HG03521 (cell line): Measurements from ENCODE around the gene VTN.

Experiments used
- ATAC-seq: cut with Tn5 transposase; IDR thresholded peaks from one replicate; pipeline ENCODE4 v1.9.1; 2021; ENCODE audit warnings: mild to moderate bottlenecking, moderate library complexity; ENCODE audit not compliant: unreplicated experiment

Gene VTN

DNA sequence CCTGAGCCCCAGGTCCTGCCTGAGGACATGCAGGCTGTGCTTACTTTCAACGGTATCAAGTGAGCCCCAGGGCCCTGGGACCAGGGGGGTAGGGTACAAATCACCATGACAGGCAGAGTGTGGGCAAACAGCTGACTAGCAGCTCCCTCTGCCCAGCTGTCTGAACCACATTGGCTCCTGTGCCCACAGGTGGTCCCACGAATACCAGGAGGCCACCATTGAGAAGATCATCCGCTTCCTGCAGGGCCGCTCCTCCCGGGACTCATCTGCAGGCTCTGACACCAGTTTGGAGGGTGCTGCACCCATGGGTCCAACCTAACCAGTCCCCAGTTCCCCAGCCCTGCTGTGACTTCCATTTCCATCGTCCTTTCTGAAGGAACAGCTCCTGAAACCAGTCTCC is 25.9 kb upstream of the VTN start:
- ATAC-seq: no peak

- ATAC-seq: no peak
Observed at GRCh38 chr17:28395426-28395825, 25.3 kb upstream of the VTN start.

- ATAC-seq: no peak
Observed at GRCh38 chr17:28394337-28395116, 24.4 kb upstream of the VTN start.

GRCh38 chr17:28392491-28392890 is 22.4 kb upstream of the VTN start:
- no peak for ATAC-seq

GRCh38 chr17:28391401-28391800 is 21.3 kb upstream of the VTN start:
- ATAC-seq: no peak

- no peak for ATAC-seq
Observed at GRCh38 chr17:28390984-28391383, 20.9 kb upstream of the VTN start.

DNA sequence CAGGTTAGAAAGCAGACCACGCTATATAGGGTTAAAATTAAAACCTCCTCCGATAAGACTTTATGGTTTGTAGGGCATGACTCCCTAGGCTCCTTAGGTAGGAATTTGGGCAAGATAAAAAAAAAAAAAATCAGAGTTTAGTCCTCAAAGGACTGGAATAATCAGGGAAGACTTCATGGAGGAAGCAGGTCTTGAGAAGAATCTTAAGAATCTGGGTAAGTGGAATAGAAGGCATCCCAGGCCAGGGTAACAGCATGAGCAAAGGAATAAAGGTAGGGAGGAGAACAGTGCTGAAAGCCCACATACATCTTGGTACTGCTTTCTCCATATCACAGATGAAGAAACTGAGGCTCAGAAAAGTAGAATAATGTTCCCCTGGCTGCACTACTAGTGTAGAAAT is 20.5 kb upstream of the VTN start:
- no peak for ATAC-seq

DNA sequence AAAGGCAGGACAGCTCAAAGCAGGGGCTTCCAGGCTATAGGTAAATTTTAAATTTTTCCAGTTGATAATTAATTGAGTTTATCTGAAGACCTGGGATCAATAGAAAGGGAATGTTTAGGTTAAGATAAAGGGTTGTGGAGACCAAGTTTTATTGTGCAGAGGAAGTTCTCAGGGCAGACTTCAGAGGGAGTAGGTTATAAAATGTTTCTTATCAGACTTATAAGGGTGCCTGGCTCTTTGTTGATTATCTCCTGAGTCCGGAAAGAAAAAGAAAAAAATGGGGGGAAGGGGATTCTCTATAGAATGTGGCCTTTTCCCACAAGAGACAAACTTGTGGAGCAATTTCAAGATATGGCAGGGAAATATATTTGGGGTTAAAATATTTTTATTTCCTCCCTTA is 20.0 kb upstream of the VTN start:
- ATAC-seq: no peak

- ATAC-seq: no peak
Observed at GRCh38 chr17:28388106-28388505, 18.0 kb upstream of the VTN start.

DNA sequence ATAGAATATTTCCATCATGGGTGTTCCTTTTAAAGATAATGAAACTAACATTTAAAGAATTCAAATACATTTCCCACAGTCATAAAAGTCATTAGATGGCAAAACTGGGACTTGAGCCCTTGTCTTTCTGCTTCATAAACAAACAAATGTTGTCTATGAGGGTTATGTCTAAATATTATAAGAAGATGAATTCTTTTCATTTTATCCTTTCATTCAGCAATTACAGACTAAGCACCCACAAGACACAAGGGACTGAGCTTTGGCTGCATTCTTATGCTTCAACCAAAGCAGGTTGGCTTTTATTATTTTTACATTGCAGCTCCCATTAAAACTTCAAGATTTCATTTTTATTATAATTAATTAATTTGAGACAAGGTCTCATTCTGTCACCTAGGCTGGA is 16.3 kb upstream of the VTN start:
- no peak for ATAC-seq

- ATAC-seq: no peak
Observed at GRCh38 chr17:28385406-28385805, 15.3 kb upstream of the VTN start.

DNA sequence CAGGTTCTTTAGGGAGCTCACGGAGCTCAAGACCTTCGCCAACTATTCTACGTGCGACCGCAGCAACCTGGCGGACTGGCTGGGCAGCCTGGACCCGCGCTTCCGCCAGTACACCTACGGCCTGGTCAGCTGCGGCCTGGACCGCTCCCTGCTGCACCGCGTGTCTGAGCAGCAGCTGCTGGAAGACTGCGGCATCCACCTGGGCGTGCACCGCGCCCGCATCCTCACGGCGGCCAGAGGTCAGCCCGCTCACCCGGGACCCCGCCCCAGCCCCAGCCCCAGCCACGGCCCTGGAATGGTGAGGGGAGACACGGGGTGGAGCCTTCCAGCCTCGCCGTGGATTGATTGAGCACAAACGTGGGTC is 14.9 kb upstream of the VTN start:
- ATAC-seq: no peak

DNA sequence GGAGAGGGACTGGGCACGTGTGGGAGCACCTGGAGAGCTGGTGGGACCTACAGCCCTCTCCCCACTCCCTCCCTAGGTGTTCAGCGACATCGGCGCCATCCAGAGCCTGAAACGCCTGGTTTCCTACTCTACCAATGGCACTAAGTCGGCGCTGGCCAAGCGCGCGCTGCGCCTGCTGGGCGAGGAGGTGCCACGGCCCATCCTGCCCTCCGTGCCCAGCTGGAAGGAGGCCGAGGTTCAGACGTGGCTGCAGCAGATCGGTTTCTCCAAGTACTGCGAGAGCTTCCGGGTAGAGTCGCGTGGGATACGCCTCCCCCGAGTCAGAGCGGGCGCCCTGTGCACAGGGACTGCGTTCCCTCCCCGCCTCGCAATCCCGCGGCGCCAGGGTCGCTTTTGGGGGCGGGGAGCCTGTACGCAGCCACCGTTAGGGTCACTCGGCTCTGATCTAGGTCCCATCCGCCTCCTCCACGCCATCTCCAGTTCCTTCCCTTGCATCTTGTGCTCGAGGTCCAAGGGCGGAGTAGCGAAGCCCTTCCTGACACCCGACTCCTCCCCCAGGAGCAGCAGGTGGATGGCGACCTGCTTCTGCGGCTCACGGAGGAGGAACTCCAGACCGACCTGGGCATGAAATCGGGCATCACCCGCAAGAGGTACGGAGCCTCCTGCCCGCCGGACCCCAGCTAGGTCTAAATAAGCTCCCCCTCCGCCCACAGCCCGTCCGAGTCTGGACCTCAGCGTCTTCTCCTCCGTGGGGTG is 14.4 kb upstream of the VTN start:
- ATAC-seq: no peak

GRCh38 chr17:28381141-28381825 is 11.2 kb upstream of the VTN start:
- no peak for ATAC-seq

DNA sequence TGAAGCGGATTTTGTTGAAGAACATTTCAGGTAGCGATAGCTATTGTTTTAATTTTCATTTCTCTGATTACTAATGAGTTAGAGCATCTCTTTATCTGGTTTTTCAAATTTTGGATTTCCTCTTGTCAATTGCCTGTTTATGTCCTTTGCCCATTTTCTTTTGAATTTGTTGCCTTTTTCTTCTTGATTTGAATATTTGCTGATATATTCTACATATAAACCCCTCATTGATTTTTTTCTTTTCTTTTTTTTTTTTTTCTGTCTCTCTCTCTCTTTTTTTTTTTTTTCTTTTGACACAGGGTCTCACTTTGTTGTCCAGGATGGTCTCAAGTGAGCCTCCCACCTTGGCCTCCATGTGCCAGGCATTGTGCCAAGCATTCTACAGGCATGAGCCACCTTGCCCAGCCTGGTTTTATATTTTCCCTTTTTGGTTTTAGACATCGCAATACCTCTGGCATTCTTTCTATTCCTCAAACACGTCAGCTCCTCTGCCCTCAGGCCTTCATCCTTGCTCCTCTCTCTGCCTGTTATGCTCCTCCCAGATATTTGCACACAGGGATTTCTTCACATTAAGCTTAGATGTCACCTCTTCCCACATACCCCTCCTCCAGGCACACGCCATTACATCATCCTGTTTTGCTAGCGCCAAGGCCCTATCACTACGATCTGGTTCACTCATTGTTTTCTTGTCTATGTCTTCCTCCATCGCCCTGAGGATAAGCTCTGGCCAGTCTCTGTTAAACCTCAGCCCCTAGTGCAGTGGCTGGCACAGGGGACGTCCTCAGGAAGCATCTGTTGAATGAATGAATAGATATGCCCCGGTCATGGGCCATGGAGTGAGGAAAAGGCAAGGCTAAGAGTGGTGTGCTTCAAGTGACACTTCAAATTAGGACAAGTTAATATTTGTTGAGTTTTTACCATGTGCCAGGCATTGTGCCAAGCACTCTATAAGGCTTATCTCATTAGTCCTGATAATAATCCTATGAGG is 10.0 kb upstream of the VTN start:
- no peak for ATAC-seq

DNA sequence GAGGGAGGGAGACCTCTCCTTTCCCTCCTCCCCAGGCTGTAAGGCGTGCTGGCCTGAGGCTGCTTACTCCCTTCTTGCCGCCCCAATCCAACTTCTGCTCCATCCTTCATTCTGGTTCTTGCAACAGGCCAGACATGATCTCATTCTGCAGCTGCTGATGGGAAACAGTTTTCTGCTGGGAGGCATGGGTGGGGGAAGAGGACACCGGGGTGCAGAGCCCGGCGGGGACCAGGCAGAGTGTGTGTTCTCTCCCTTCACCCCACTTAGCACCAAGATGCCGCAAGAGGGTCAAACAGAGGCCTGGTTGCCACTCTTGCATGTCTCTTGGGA is 2.8 kb upstream of the VTN start:
- no peak for ATAC-seq

DNA sequence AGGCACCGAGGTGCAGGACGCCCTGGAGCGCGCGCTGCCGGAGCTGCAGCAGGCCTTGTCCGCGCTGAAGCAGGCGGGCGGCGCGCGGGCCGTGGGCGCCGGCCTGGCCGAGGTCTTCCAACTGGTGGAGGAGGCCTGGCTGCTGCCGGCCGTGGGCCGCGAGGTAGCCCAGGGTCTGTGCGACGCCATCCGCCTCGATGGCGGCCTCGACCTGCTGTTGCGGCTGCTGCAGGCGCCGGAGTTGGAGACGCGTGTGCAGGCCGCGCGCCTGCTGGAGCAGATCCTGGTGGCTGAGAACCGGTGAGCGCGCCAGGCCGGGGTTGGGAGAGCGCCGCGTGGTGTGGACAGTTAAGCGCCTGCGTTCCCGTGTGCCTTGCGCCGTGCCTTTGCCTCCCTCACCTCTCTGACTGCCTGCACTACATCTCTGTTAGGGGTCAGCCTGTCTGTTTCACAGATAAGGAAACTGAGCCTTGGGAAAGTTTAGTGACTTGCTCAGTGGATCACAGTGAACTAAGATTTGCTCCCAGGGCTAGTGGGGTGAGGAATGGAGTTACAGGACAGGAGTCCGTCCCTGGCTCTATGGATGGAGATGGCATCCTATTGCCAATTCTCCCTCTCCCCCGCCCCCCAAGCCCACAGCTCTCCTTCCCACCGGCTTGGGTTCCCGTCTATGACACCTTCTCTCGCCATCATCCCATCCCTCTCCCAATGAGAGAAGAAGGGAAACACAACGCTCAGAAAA is 2.3 kb upstream of the VTN start:
- no peak for ATAC-seq

- peak; percentile 81 for ATAC-seq
Observed at GRCh38 chr17:28371245-28372202, 1.4 kb upstream of the VTN start, which contains the start of gene SARM1. TSS of gene SARM1 (plus strand) at chr17:28371694. CDS start at chr17:28372033, 339 bp downstream.

DNA sequence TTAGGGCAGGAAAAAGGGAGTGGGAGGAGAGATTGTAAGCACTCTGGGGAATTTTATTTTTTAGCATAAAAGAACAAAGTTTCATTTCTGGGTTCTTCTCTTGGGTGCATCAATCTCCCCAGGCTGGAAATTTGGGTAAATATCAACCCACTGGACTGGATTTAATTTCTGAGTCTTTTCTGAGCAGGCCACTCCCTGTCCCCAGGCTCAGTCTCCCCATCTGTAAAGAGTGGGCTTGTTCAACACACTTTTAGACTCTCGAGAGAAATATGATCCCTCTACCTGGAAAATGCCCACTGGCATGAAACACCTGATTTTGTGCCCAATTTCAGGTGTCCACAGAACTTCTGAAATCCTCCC is 617 bp upstream of the VTN start:
- no peak for ATAC-seq
